HepG2 (cell line): ENCODE measurements around the gene GMEB1. TPM values are rescaled to one million over a fixed set of nuclear protein-coding genes. Genes with fewer than 3 reads are reported as not detected.

Experiments used
- ARID5B ChIP-seq: IDR thresholded peaks from 2 replicates; pipeline ENCODE4 v1.4.0; 2020; ENCODE audit warnings: mild to moderate bottlenecking, missing genetic modification reagents
- CCAR2 ChIP-seq: fragments of 200-400 bp; formaldehyde crosslinking; optimal IDR thresholded peaks from 2 replicates; pipeline ENCODE3; 2018; ENCODE audit warnings: low read depth, mild to moderate bottlenecking, low read length, moderate library complexity
- DR1 ChIP-seq: sonication (generic); formaldehyde crosslinking; IDR thresholded peaks from 2 replicates; pipeline ENCODE4 v1.8.0; 2021; ENCODE audit warnings: mild to moderate bottlenecking, missing genetic modification reagents, inconsistent platforms
- EP300 ChIP-seq, 3 experiments: sonication (generic) in 1 of 3; formaldehyde crosslinking in 1 of 3; IDR thresholded peaks; 2 replicates each; pipeline versions ENCODE4 v1.5.1 to v1.6.1; 2011 to 2020; ENCODE audit warnings: low read depth in 2 of 3, low read length in 2 of 3, borderline replicate concordance in 1 of 3, improper control_type of control experiment in 1 of 3, mild to moderate bottlenecking in 1 of 3, missing genetic modification reagents in 1 of 3, moderate library complexity in 1 of 3
- GFI1 ChIP-seq: sonication (generic); formaldehyde crosslinking; IDR thresholded peaks from 2 replicates; pipeline ENCODE4 v1.5.0; 2020; ENCODE audit warnings: missing genetic modification reagents, mild to moderate bottlenecking, borderline replicate concordance
- GTF2F1 ChIP-seq: fragments of 150-350 bp; IDR thresholded peaks from 2 replicates; pipeline ENCODE4 v1.6.1; 2014; ENCODE audit warnings: low read length
- IRF1 ChIP-seq: sonication (generic); formaldehyde crosslinking; IDR thresholded peaks from 2 replicates; pipeline ENCODE4 v1.4.0; 2020; ENCODE audit warnings: low read depth, mild to moderate bottlenecking, missing genetic modification reagents
- NCOA1 ChIP-seq: sonication (generic); formaldehyde crosslinking; IDR thresholded peaks from 2 replicates; pipeline ENCODE4 v1.9.0; 2021; ENCODE audit warnings: missing genetic modification reagents
- NCOA2 ChIP-seq: sonication (generic); formaldehyde crosslinking; IDR thresholded peaks from 2 replicates; pipeline ENCODE4 v1.8.0; 2022; ENCODE audit warnings: inconsistent platforms
- PCBP2 ChIP-seq: fragments of 200-400 bp; formaldehyde crosslinking; optimal IDR thresholded peaks from 2 replicates; pipeline ENCODE3; 2018; ENCODE audit warnings: low read length, low read depth; ENCODE audit not compliant: poor library complexity, severe bottlenecking
- PHF20 ChIP-seq: sonication (generic); formaldehyde crosslinking; IDR thresholded peaks from 2 replicates; pipeline ENCODE4 v1.5.0; 2020; ENCODE audit warnings: mild to moderate bottlenecking, missing genetic modification reagents
- PHF5A ChIP-seq: IDR thresholded peaks from one replicate; pipeline ENCODE4 v1.6.1; 2018; ENCODE audit warnings: low read depth, missing genetic modification reagents; ENCODE audit not compliant: unreplicated experiment
- REL ChIP-seq: sonication (generic); formaldehyde crosslinking; conservative IDR thresholded peaks from 2 replicates; pipeline ENCODE4 v1.8.0; 2022; ENCODE audit warnings: mild to moderate bottlenecking, missing genetic modification reagents, moderate library complexity
- SIX1 ChIP-seq: sonication (generic); formaldehyde crosslinking; IDR thresholded peaks from 2 replicates; pipeline ENCODE4 v1.4.0; 2020; ENCODE audit warnings: missing genetic modification reagents, borderline replicate concordance
- SMAD3 ChIP-seq: sonication (generic); formaldehyde crosslinking; IDR thresholded peaks from 2 replicates; pipeline ENCODE4 v1.4.0; 2020; ENCODE audit warnings: missing genetic modification reagents
- SOX13 ChIP-seq, 3 experiments: fragments of 450-650 bp in 1 of 3; sonication (generic) in 1 of 3; formaldehyde crosslinking in 1 of 3; IDR thresholded peaks in 2 of 3; conservative IDR thresholded peaks in 1 of 3; 2 replicates each; pipeline versions ENCODE4 v1.5.0 to v1.6.1; 2016 to 2020; ENCODE audit warnings: antibody characterized with exemption in 1 of 3, mild to moderate bottlenecking in 1 of 3, missing compliant biosample characterization in 1 of 3, missing genetic modification reagents in 1 of 3, moderate library complexity in 1 of 3
- SOX5 ChIP-seq: IDR thresholded peaks from 2 replicates; pipeline ENCODE4 v1.6.1; 2016; ENCODE audit warnings: borderline replicate concordance
- ZNF121 ChIP-seq: sonication (generic); formaldehyde crosslinking; IDR thresholded peaks from 2 replicates; pipeline ENCODE4 v1.5.0; 2020; ENCODE audit warnings: mild to moderate bottlenecking, missing genetic modification reagents
- ZNF17 ChIP-seq: sonication (generic); formaldehyde crosslinking; IDR thresholded peaks from 2 replicates; pipeline ENCODE4 v1.5.0; 2020; ENCODE audit warnings: mild to moderate bottlenecking, missing genetic modification reagents
- ZNF589 ChIP-seq: sonication (generic); formaldehyde crosslinking; conservative IDR thresholded peaks from 2 replicates; pipeline ENCODE4 v1.8.0; 2022; ENCODE audit warnings: mild to moderate bottlenecking, moderate library complexity, missing genetic modification reagents
- polyA plus RNA-seq, 8 experiments: library from polyadenylated mRNA; depleted of rRNA in 3 of 8; stranded (reverse) in 7 of 8; unstranded in 1 of 8; fragments of >200 nt; fragmentation: Illumina TruSeq in 4 of 8; extraction: Trizol in 4 of 8; gene quantifications; 2 replicates each; pipeline versions ENCODE4 v1.2.1 to v1.2.3, GENCODE V29; 2011 to 2016; ENCODE audit warnings: low read depth in 4 of 8, missing spikeins in 1 of 8, mixed read lengths in 1 of 8; ENCODE audit not compliant: insufficient read depth in 1 of 8
- total RNA-seq, 5 experiments: library from RNA; depleted of rRNA; stranded (reverse); fragments of >200 nt; fragmentation: Illumina TruSeq; extraction: Trizol; gene quantifications; 2 replicates each; pipeline ENCODE4 v1.2.3, GENCODE V29; 2016; ENCODE audit warnings: low read depth in 1 of 5
- TF ChIP-seq, protein P1 (sequence below): sonication (generic); formaldehyde crosslinking; IDR thresholded peaks from 2 replicates; pipeline ENCODE4 v1.4.0; 2020; ENCODE audit warnings: missing genetic modification reagents
- TF ChIP-seq, protein P2 (sequence below): sonication (generic); formaldehyde crosslinking; IDR thresholded peaks from 2 replicates; pipeline ENCODE4 v1.5.1; 2020; ENCODE audit warnings: missing genetic modification reagents, mild to moderate bottlenecking, borderline replicate concordance

Gene GMEB1
- total and polyA plus RNA-seq, 2 of the 13 experiments (the other 11 are each of a cell fraction or from before 2014, with no cell fraction given): 3.0 to 6.0 TPM

GRCh38 chr1:28646040-28646439, 22.5 kb upstream of the GMEB1 start (continued):
- TF ChIP-seq EP300 (IDR thresholded peaks at IDR 0.05; ENCODE audit: low read depth in 2 of 2, low read length in 2 of 2) (peak in 1 of 2 experiments; percentile 29; a peak in 1 of 4 replicates), EP300 (CRISPR knock-in tag; IDR thresholded peaks at IDR 0.05; ENCODE audit: borderline replicate concordance) (no peak), IRF1 (CRISPR knock-in tag) (no peak), REL (no peak), GTF2F1 (no peak), DR1 (CRISPR knock-in tag) (no peak), SIX1 (CRISPR knock-in tag) (no peak), ARID5B (no peak), GFI1 (no peak), ZNF17 (CRISPR knock-in tag) (no peak), SOX13 (IDR thresholded peaks at IDR 0.05) (no peak), SOX13 (CRISPR knock-in tag; conservative IDR thresholded peaks at IDR 0.05 in 1 of 2, IDR thresholded peaks at IDR 0.05 in 1 of 2) (peak in 1 of 2 experiments; percentile 58; a peak in 2 of 4 replicates), NCOA2 (CRISPR knock-in tag) (no peak), CCAR2 (no peak), PHF5A (no peak), ZNF589 (no peak), NCOA1 (CRISPR knock-in tag) (no peak), SMAD3 (CRISPR knock-in tag) (no peak), PCBP2 (no peak), ZNF121 (CRISPR knock-in tag) (peak; percentile 96), PHF20 (CRISPR knock-in tag) (no peak), SOX5 (CRISPR knock-in tag) (no peak)
- TF ChIP-seq, protein P1, sequence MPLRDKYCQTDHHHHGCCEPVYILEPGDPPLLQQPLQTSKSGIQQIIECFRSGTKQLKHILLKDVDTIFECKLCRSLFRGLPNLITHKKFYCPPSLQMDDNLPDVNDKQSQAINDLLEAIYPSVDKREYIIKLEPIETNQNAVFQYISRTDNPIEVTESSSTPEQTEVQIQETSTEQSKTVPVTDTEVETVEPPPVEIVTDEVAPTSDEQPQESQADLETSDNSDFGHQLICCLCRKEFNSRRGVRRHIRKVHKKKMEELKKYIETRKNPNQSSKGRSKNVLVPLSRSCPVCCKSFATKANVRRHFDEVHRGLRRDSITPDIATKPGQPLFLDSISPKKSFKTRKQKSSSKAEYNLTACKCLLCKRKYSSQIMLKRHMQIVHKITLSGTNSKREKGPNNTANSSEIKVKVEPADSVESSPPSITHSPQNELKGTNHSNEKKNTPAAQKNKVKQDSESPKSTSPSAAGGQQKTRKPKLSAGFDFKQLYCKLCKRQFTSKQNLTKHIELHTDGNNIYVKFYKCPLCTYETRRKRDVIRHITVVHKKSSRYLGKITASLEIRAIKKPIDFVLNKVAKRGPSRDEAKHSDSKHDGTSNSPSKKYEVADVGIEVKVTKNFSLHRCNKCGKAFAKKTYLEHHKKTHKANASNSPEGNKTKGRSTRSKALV (CRISPR knock-in tag): no peak
- TF ChIP-seq, protein P2, sequence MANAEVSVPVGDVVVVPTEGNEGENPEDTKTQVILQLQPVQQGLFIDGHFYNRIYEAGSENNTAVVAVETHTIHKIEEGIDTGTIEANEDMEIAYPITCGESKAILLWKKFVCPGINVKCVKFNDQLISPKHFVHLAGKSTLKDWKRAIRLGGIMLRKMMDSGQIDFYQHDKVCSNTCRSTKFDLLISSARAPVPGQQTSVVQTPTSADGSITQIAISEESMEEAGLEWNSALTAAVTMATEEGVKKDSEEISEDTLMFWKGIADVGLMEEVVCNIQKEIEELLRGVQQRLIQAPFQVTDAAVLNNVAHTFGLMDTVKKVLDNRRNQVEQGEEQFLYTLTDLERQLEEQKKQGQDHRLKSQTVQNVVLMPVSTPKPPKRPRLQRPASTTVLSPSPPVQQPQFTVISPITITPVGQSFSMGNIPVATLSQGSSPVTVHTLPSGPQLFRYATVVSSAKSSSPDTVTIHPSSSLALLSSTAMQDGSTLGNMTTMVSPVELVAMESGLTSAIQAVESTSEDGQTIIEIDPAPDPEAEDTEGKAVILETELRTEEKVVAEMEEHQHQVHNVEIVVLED: no peak
